Fibroblast of mammary gland (primary cell): ENCODE results near the gene HMGXB4.

Experiments
- DNase-seq: peaks from one replicate; pipeline ENCODE4 v3.0.0-alpha.2; 2010; ENCODE audit warnings: low read depth
- H3K4me3 ChIP-seq: 2 replicates; pipeline ENCODE4 v1.5.1; 2011; ENCODE audit warnings: low read depth, mild to moderate bottlenecking, low read length, moderate library complexity; ENCODE audit not compliant: control insufficient read depth
- CTCF ChIP-seq: conservative IDR thresholded peaks from 2 replicates; pipeline ENCODE4 v1.5.1; 2011; ENCODE audit warnings: low read depth, low read length, inconsistent platforms; ENCODE audit not compliant: control insufficient read depth, insufficient read depth

The HMGXB4 gene

GRCh38 chr22:35257321-35258190, at the start of gene HMGXB4:
TSS of gene HMGXB4 (plus strand) at chr22:35257493. CDS start at chr22:35262391, 4,898 bp downstream.
- TF ChIP-seq CTCF: no peak
- peak; percentile 85 for DNase-seq
- H3K4me3 ChIP-seq: peak within 1 kb of the TSS; percentile 82

GRCh38 chr22:35208003-35208402, 49.3 kb upstream of the HMGXB4 start:
- TF ChIP-seq CTCF: no peak
- no peak overlapping the region for H3K4me3 ChIP-seq
- no peak for DNase-seq

GRCh38 chr22:35209203-35209602, 48.1 kb upstream of the HMGXB4 start:
- no peak overlapping the region for H3K4me3 ChIP-seq
- TF ChIP-seq CTCF: no peak
- no peak for DNase-seq

GRCh38 chr22:35212009-35212408, 45.3 kb upstream of the HMGXB4 start:
- no peak overlapping the region for H3K4me3 ChIP-seq
- TF ChIP-seq CTCF: no peak
- peak; percentile 50 for DNase-seq

GRCh38 chr22:35212996-35213395, 44.3 kb upstream of the HMGXB4 start:
- no peak for TF ChIP-seq CTCF
- no peak overlapping the region for H3K4me3 ChIP-seq
- DNase-seq: no peak

- DNase-seq: no peak
- no peak overlapping the region for H3K4me3 ChIP-seq
- no peak for TF ChIP-seq CTCF
Observed at GRCh38 chr22:35214968-35215367, 42.3 kb upstream of the HMGXB4 start.
